ENCODE measurements around the gene OPCML. TPM values are rescaled to one million over a fixed set of nuclear protein-coding genes. Genes with fewer than 3 reads are reported as not detected.

The OPCML gene
- total RNA-seq, 4 donors from 2014 or later = 0.16 TPM; not detected in 3

GRCh38 chr11:132438418-132438817 lies 1093.9 kb downstream of the OPCML start:
- no peak for DNase-seq (ENCODE audit: low spot score in 2 of 2)
- intact Hi-C loops (cut with DNase I; ENCODE audit: low total_unique reads) = no loop called here
- 65 to 83% methylated on average over 1 of the region's 1 CpG for WGBS, 2 donors
- no peak overlapping the region for H3K4me3 ChIP-seq (ENCODE audit: low read depth, poor library complexity, severe bottlenecking)
- TF ChIP-seq CTCF (IDR thresholded peaks at IDR 0.05) = no peak
- TF ChIP-seq POLR2A (IDR thresholded peaks at IDR 0.05) = no peak

- no peak for DNase-seq (ENCODE audit: low spot score in 2 of 2)
- 37 to 53% methylated on average over 14 of the region's 14 CpGs for WGBS, 2 donors
- H3K4me3 ChIP-seq (ENCODE audit: low read depth, poor library complexity, severe bottlenecking) = no peak overlapping the region
- intact Hi-C loops (cut with DNase I; ENCODE audit: low total_unique reads) = no loop called here
- TF ChIP-seq POLR2A (IDR thresholded peaks at IDR 0.05) = no peak
- no peak for TF ChIP-seq CTCF (IDR thresholded peaks at IDR 0.05)
Observed at GRCh38 chr11:132430429-132431062, 1101.8 kb downstream of the OPCML start.

- intact Hi-C loops (cut with DNase I; ENCODE audit: low total_unique reads) = no loop called here
- no peak for TF ChIP-seq POLR2A (IDR thresholded peaks at IDR 0.05)
- no peak for TF ChIP-seq CTCF (IDR thresholded peaks at IDR 0.05)
- 81 to 86% methylated on average over 8 of the region's 8 CpGs for WGBS, 2 donors
Observed at GRCh38 chr11:132429685-132430084, 1102.6 kb downstream of the OPCML start.

GRCh38 chr11:132427611-132428010 lies 1104.7 kb downstream of the OPCML start:
- H3K4me3 ChIP-seq (ENCODE audit: low read depth, poor library complexity, severe bottlenecking) = no peak overlapping the region
- intact Hi-C loops (cut with DNase I; ENCODE audit: low total_unique reads) = no loop called here
- TF ChIP-seq CTCF (IDR thresholded peaks at IDR 0.05) (no peak), POLR2A (IDR thresholded peaks at IDR 0.05) (no peak)
- WGBS, 2 donors = 32 to 57% methylated on average over 6 of the region's 6 CpGs
- no peak for DNase-seq (ENCODE audit: low spot score in 2 of 2)

More at GRCh38 chr11:132429685-132430084, 1102.6 kb downstream of the OPCML start:
- H3K4me3 ChIP-seq (ENCODE audit: low read depth, poor library complexity, severe bottlenecking) = no peak overlapping the region
- no peak for DNase-seq (ENCODE audit: low spot score in 2 of 2)

GRCh38 chr11:132424433-132424832 lies 1107.9 kb downstream of the OPCML start:
- no peak for DNase-seq (ENCODE audit: low spot score in 2 of 2)
- TF ChIP-seq POLR2A (IDR thresholded peaks at IDR 0.05) = no peak
- TF ChIP-seq CTCF (IDR thresholded peaks at IDR 0.05) = no peak
- no peak overlapping the region for H3K4me3 ChIP-seq (ENCODE audit: low read depth, poor library complexity, severe bottlenecking)
- intact Hi-C loops (cut with DNase I; ENCODE audit: low total_unique reads) = no loop called here
- WGBS, 2 donors = 64 to 76% methylated on average over 8 of the region's 8 CpGs

GRCh38 chr11:132423266-132423665 lies 1109.0 kb downstream of the OPCML start:
- DNase-seq (ENCODE audit: low spot score in 2 of 2) = no peak
- no peak for TF ChIP-seq CTCF (IDR thresholded peaks at IDR 0.05)
- TF ChIP-seq POLR2A (IDR thresholded peaks at IDR 0.05) = no peak
- 50 to 71% methylated on average over 4 of the region's 4 CpGs for WGBS, 2 donors
- intact Hi-C loops (cut with DNase I; ENCODE audit: low total_unique reads) = no loop called here
- H3K4me3 ChIP-seq (ENCODE audit: low read depth, poor library complexity, severe bottlenecking) = no peak overlapping the region

Data from lower leg skin (tissue), 4 donors.